ENCODE measurements around the gene BRD3. TPM values are rescaled to one million over a fixed set of nuclear protein-coding genes. Genes with fewer than 3 reads are reported as not detected.
A peak's percentile ranks its signal among the peaks of the same experiment; 100 is the strongest.

The BRD3 gene
- total and polyA plus RNA-seq, 3 experiments from 2014 or later = 35.5 to 41.5 (median 39.4) TPM

DNA sequence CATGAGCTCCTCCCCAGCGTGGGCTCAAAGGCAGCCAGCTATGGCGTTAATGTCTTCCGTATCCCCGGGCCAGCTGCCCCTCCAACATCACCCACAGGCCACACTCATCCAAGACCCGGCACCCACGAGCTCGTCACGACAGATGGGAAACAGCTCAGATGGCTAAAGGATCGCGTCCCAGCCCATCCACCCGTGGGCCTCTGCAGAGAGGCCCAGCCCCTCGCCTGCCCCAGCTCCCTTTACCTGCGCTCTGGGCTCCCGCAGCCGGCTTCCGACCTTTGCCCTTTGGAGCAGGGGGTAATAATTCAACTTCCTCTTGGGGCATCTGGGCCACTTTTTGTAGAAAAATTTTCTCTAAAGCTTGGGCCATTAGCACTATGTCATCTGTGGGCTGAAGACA is 16.5 kb downstream of the BRD3 start:
- H3K27me3 ChIP-seq (ENCODE audit: insufficient read depth, low read length, poor library complexity, severe bottlenecking) = no peaks in the 10 kb centered on the region
- no peaks in the 10 kb centered on the region for H3K4me1 ChIP-seq (ENCODE audit: insufficient read depth, low read length)
- POLR2A ChIA-PET = no interaction called here
- H3K27ac ChIP-seq (ENCODE audit: low read depth, low read length) = no peak overlapping the region
- no peaks in the 10 kb centered on the region for H3K9me3 ChIP-seq (ENCODE audit: low read length)
- peaks cover 9% of the 10 kb centered on the region for H3K36me3 ChIP-seq (ENCODE audit: insufficient read depth, low read length)
- Mint-ChIP-seq H3K27ac (peak overlapping the region in 1 of 8 donors; percentile 13), H3K4me1 (peaks cover 0 to 12% (median 4%) of the 10 kb centered on the region in 3 donors), H3K4me3 (no peak overlapping the region), H3K27me3 (no peaks in the 10 kb centered on the region), H3K36me3 (peaks cover 0 to 70% (median 3%) of the 10 kb centered on the region in 3 donors), H3K9me3 (no peaks in the 10 kb centered on the region)
- no peak overlapping the region for H3K4me3 ChIP-seq (ENCODE audit: low read length)
- CTCF ChIA-PET = interaction anchor here (1.6 kb wide), 1 partner anchor 24 kb away, joined by 5 read pairs; no protein-coding TSS in a partner anchor
- no peak for DNase-seq

DNA sequence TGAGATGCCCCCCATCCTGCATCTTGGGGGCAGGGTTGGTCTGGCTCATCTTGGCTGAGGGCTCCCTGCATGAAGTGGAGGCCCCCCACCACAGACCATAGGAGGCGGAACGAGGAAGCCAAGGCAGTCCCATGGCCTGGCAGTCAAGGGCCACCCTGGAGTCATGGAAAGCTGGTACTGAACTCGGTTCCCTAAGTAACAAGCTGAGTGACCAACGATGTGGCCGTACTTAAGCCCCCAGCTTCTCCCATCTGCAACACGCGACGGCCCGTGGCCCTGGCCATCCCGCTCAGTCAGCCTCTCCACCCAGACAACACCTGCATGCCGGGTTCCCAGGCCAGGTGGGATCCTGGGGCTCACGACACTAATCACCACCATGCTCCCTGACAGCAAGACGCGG is 17.1 kb downstream of the BRD3 start:
- no peak overlapping the region for H3K27ac Mint-ChIP-seq
- H3K27ac ChIP-seq (ENCODE audit: low read depth, low read length) = no peak overlapping the region
- H3K9me3 Mint-ChIP-seq = no peaks in the 10 kb centered on the region
- CTCF ChIA-PET = interaction anchor here (1.6 kb wide), 1 partner anchor 24 kb away, joined by 5 read pairs; no protein-coding TSS in a partner anchor
- H3K9me3 ChIP-seq (ENCODE audit: low read length) = no peaks in the 10 kb centered on the region
- peaks cover 0 to 6% (median 2%) of the 10 kb centered on the region in 3 donors for H3K4me1 Mint-ChIP-seq
- H3K4me1 ChIP-seq (ENCODE audit: insufficient read depth, low read length) = no peaks in the 10 kb centered on the region
- POLR2A ChIA-PET = no interaction called here
- no peak overlapping the region for H3K4me3 Mint-ChIP-seq
- H3K27me3 Mint-ChIP-seq = no peaks in the 10 kb centered on the region
- H3K27me3 ChIP-seq (ENCODE audit: insufficient read depth, low read length, poor library complexity, severe bottlenecking) = no peaks in the 10 kb centered on the region
- peaks cover 0 to 75% (median 3%) of the 10 kb centered on the region in 3 donors for H3K36me3 Mint-ChIP-seq
- H3K4me3 ChIP-seq (ENCODE audit: low read length) = no peak overlapping the region
- H3K36me3 ChIP-seq (ENCODE audit: insufficient read depth, low read length) = peaks cover 9% of the 10 kb centered on the region
- DNase-seq = no peak

GRCh38 chr9:134049772-134050588 is 17.8 kb downstream of the BRD3 start:
- H3K36me3 Mint-ChIP-seq = peaks cover 0 to 82% (median 3%) of the 10 kb centered on the region in 3 donors
- no peak for DNase-seq
- H3K27ac Mint-ChIP-seq = no peak overlapping the region
- Histone ChIP-seq H3K4me3 (ENCODE audit: low read length) (no peak overlapping the region), H3K36me3 (ENCODE audit: insufficient read depth, low read length) (peaks cover 9% of the 10 kb centered on the region), H3K4me1 (ENCODE audit: insufficient read depth, low read length) (no peaks in the 10 kb centered on the region), H3K27ac (ENCODE audit: low read depth, low read length) (no peak overlapping the region), H3K9me3 (ENCODE audit: low read length) (no peaks in the 10 kb centered on the region), H3K27me3 (ENCODE audit: insufficient read depth, low read length, poor library complexity, severe bottlenecking) (no peaks in the 10 kb centered on the region)
- H3K4me1 Mint-ChIP-seq = peaks cover 0 to 2% (median 0%) of the 10 kb centered on the region in 3 donors
- no peak overlapping the region for H3K4me3 Mint-ChIP-seq
- ChIA-PET POLR2A (no interaction called here), CTCF (interaction anchor here (0.6 kb wide), 1 partner anchor 73 kb away, joined by 3 read pairs; no protein-coding TSS in a partner anchor)
- no peaks in the 10 kb centered on the region for H3K9me3 Mint-ChIP-seq
- no peaks in the 10 kb centered on the region for H3K27me3 Mint-ChIP-seq

GRCh38 chr9:134049236-134049635 is 18.6 kb downstream of the BRD3 start:
- H3K36me3 ChIP-seq (ENCODE audit: insufficient read depth, low read length) = peaks cover 9% of the 10 kb centered on the region
- no peak overlapping the region for H3K4me3 ChIP-seq (ENCODE audit: low read length)
- CTCF ChIA-PET = no interaction called here
- no peak overlapping the region for H3K4me3 Mint-ChIP-seq
- no peaks in the 10 kb centered on the region for H3K9me3 Mint-ChIP-seq
- no peaks in the 10 kb centered on the region for H3K4me1 Mint-ChIP-seq
- H3K36me3 Mint-ChIP-seq = peaks cover 0 to 88% (median 3%) of the 10 kb centered on the region in 3 donors
- H3K27ac ChIP-seq (ENCODE audit: low read depth, low read length) = no peak overlapping the region
- peak overlapping the region in 1 of 8 donors; percentile 58 for H3K27ac Mint-ChIP-seq
- no peaks in the 10 kb centered on the region for H3K4me1 ChIP-seq (ENCODE audit: insufficient read depth, low read length)
- DNase-seq = no peak
- POLR2A ChIA-PET = no interaction called here
- H3K9me3 ChIP-seq (ENCODE audit: low read length) = no peaks in the 10 kb centered on the region
- H3K27me3 ChIP-seq (ENCODE audit: insufficient read depth, low read length, poor library complexity, severe bottlenecking) = no peaks in the 10 kb centered on the region
- H3K27me3 Mint-ChIP-seq = no peaks in the 10 kb centered on the region

DNA sequence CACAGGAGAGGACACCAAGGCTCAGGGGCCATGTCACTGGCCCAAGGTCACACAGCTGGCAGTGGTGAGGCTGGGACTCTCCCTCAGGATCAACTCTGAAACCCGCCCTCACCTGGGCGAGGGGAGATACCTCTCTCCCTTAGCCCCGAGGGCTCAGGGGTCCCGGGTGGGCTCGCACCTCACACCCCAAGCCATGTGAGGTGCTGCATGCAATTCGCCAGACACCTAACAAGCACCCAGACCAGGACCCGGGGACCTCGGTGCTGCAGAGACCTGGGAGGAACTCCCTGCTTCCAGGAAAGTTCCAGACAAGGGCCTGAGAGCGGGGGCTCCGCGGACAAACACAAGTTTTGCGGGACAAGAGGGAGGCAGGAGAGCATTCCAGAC is 19.3 kb downstream of the BRD3 start:
- Histone ChIP-seq H3K27ac (ENCODE audit: low read depth, low read length) (no peak overlapping the region), H3K9me3 (ENCODE audit: low read length) (no peaks in the 10 kb centered on the region), H3K36me3 (ENCODE audit: insufficient read depth, low read length) (peaks cover 9% of the 10 kb centered on the region), H3K4me3 (ENCODE audit: low read length) (no peak overlapping the region), H3K4me1 (ENCODE audit: insufficient read depth, low read length) (no peaks in the 10 kb centered on the region), H3K27me3 (ENCODE audit: insufficient read depth, low read length, poor library complexity, severe bottlenecking) (no peaks in the 10 kb centered on the region)
- no peaks in the 10 kb centered on the region for H3K27me3 Mint-ChIP-seq
- no peaks in the 10 kb centered on the region for H3K9me3 Mint-ChIP-seq
- no peak overlapping the region for H3K4me3 Mint-ChIP-seq
- no peaks in the 10 kb centered on the region for H3K4me1 Mint-ChIP-seq
- no peak overlapping the region for H3K27ac Mint-ChIP-seq
- CTCF ChIA-PET = no interaction called here
- DNase-seq = no peak
- POLR2A ChIA-PET = no interaction called here
- peaks cover 0 to 93% (median 3%) of the 10 kb centered on the region in 3 donors for H3K36me3 Mint-ChIP-seq

DNA sequence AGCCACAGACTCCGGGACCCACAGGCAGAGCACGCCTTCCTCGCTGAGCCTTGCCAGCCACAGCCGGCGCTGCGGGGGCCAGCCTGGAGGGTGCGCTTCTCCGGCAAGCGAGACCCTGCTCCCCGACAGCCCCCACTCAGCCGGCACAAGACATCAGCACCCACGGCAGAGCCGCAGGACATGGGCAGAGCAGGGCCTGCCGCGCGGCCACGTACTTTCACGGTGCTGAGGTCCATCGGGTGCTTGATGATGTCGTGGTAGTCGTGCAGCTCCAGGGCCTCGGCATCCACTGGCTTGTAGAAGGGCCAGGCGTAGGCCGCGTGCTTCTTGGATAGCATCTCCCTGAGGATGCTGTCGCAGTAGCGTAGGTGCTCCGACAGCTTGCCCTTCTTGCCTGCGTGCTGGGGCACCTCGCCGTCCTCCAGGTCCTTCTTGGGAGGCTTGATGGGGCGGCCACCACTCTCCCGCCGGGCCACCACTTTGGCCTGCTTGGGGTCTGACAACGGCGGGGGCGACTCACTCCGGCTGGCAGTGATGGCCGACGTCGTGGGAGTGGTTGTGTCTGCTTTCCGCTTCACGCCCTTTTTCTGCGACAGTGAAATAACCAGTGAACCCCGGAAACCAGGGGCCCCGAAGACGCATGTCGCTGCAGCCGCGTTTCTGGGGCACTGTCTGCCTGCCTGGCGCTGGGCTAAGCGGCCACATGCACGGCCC is 19.8 kb downstream of the BRD3 start:
- Histone ChIP-seq H3K27ac (ENCODE audit: low read depth, low read length) (no peak overlapping the region), H3K4me3 (ENCODE audit: low read length) (no peak overlapping the region), H3K36me3 (ENCODE audit: insufficient read depth, low read length) (peaks cover 9% of the 10 kb centered on the region), H3K9me3 (ENCODE audit: low read length) (no peaks in the 10 kb centered on the region), H3K27me3 (ENCODE audit: insufficient read depth, low read length, poor library complexity, severe bottlenecking) (no peaks in the 10 kb centered on the region), H3K4me1 (ENCODE audit: insufficient read depth, low read length) (no peaks in the 10 kb centered on the region)
- Mint-ChIP-seq H3K27me3 (no peaks in the 10 kb centered on the region), H3K9me3 (no peaks in the 10 kb centered on the region), H3K4me3 (no peak overlapping the region), H3K36me3 (peaks cover 0 to 98% (median 3%) of the 10 kb centered on the region in 3 donors), H3K4me1 (no peaks in the 10 kb centered on the region), H3K27ac (no peak overlapping the region)
- ChIA-PET POLR2A (no interaction called here), CTCF (no interaction called here)
- DNase-seq = no peak

DNA sequence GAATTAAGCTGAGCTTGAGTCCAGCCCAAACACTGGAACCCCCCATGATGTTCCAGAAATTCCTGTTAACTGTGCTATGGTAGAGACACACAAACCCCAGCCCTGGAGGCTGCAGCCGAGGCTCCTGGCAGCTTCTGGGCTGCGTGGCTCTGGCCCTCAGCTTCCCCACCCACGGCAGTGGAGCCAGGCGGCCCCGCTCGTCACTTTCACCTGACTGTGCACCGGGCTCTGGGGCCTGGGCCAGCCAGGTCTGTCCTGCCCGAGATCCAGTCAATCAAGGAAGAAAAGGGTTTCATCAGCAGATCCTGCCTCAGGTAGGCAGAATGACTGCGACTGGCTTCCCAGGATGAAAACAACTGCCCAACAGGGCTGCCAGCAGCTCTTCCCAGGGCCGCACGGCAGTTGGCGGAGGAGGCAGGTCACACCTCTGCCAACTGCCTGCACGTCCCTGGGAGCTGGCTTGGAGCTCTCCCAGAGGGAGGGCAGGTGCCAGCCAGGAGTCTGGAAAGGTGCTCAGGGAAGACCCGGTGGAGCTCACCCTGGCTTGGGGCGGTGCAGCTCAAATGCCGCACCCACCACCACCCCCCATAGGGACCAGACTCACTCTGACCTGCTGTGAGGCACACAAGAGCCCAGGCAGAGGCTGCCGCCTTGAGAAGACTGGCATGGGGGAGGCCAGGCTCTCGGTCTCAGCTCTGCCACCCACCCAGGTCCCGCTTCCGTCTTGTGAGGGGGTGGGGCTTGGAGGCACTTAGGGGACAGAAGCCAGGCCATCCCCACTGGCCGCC is 20.7 kb downstream of the BRD3 start:
- no peak overlapping the region for H3K4me3 ChIP-seq (ENCODE audit: low read length)
- H3K9me3 Mint-ChIP-seq = no peaks in the 10 kb centered on the region
- H3K27ac Mint-ChIP-seq = no peak overlapping the region
- H3K36me3 ChIP-seq (ENCODE audit: insufficient read depth, low read length) = peaks cover 9% of the 10 kb centered on the region
- CTCF ChIA-PET = no interaction called here
- POLR2A ChIA-PET = no interaction called here
- H3K4me1 ChIP-seq (ENCODE audit: insufficient read depth, low read length) = no peaks in the 10 kb centered on the region
- no peak overlapping the region for H3K4me3 Mint-ChIP-seq
- DNase-seq = no peak
- H3K36me3 Mint-ChIP-seq = peaks cover 0 to 92% (median 5%) of the 10 kb centered on the region in 3 donors
- no peaks in the 10 kb centered on the region for H3K4me1 Mint-ChIP-seq
- H3K27me3 ChIP-seq (ENCODE audit: insufficient read depth, low read length, poor library complexity, severe bottlenecking) = no peaks in the 10 kb centered on the region
- no peak overlapping the region for H3K27ac ChIP-seq (ENCODE audit: low read depth, low read length)
- no peaks in the 10 kb centered on the region for H3K27me3 Mint-ChIP-seq
- H3K9me3 ChIP-seq (ENCODE audit: low read length) = no peaks in the 10 kb centered on the region
